Mucosa of descending colon (tissue), 3 donors: ENCODE data around the gene FCN2. TPM values are rescaled to one million over a fixed set of nuclear protein-coding genes. Genes with fewer than 3 reads are reported as not detected.

Experiments
- ATAC-seq: fragments of 200-7000 bp; cut with Tn5 transposase; one replicate; pipeline ENCODE4 v1.9.1; 2020; ENCODE audit warnings: mild to moderate bottlenecking, moderate library complexity
- DNase-seq, 3 donors: peaks; one replicate each; pipeline ENCODE4 v3.0.0-alpha.2; 2020
- H3K36me3 ChIP-seq: fragments of 200-600 bp; one replicate; pipeline ENCODE4 v1.8.0; 2021; ENCODE audit warnings: low read depth, mild to moderate bottlenecking
- H3K4me1 ChIP-seq: fragments of 200-600 bp; one replicate; pipeline ENCODE4 v1.8.0; 2021; ENCODE audit warnings: low read depth, mild to moderate bottlenecking
- H3K4me3 ChIP-seq: fragments of 200-600 bp; one replicate; pipeline ENCODE4 v1.8.0; 2021; ENCODE audit warnings: mild to moderate bottlenecking
- H3K9me3 ChIP-seq: fragments of 200-600 bp; one replicate; pipeline ENCODE4 v1.8.0; 2021; ENCODE audit warnings: mild to moderate bottlenecking
- CTCF ChIP-seq: fragments of 200-600 bp; IDR thresholded peaks from one replicate; pipeline ENCODE4 v1.8.0; 2022; ENCODE audit warnings: antibody characterized with exemption, mild to moderate bottlenecking
- intact Hi-C, 2 donors: fragments of 100-400 bp; cut with DNase I in 1 of 2; cut with micrococcal nuclease in 1 of 2; formaldehyde crosslinking; loops; one replicate each; pipeline versions ENCODE4 v1.11.0 to v1.11.1; 2022; cut with DNase I, micrococcal nuclease
- total RNA-seq, 3 donors: library from RNA; stranded (reverse); fragmentation: NEBNext Ultra II Directional in 2 of 3; extraction: Animal tissue kit (Norgen Biotek cat#: 25700) in 2 of 3; gene quantifications; one replicate each; pipeline versions ENCODE4 v1.2.1 to v1.2.4, GENCODE V29; 2021 to 2023
- donor health status: DM: no; HTN: no; CAD: no; lungs with moderate emphysema.
- donor health status: DM: no; HTN: no; CAD: no.
- donor health status: DM: no; HTN: yes; CAD: no.

The FCN2 gene
- total RNA-seq, 3 donors from 2014 or later, result not detected

- intact Hi-C loops, result no loop called here
- ATAC-seq (no peak), DNase-seq (no peak)
- no peaks in the 10 kb centered on the region for H3K4me1 ChIP-seq
- no peaks in the 10 kb centered on the region for H3K36me3 ChIP-seq
- TF ChIP-seq CTCF, result no peak
- no peaks in the 10 kb centered on the region for H3K9me3 ChIP-seq
- no peak overlapping the region for H3K4me3 ChIP-seq
These were observed 8.1 kb downstream of the FCN2 start for GRCh38 chr9:134888603-134889190.

- no peak for TF ChIP-seq CTCF
These were observed 9.0 kb downstream of the FCN2 start for GRCh38 chr9:134889386-134890154.

GRCh38 chr9:134890155-134890495, 9.5 kb downstream of the FCN2 start:
- Histone ChIP-seq H3K36me3 (no peaks in the 10 kb centered on the region), H3K4me1 (no peaks in the 10 kb centered on the region), H3K4me3 (no peak overlapping the region), H3K9me3 (no peaks in the 10 kb centered on the region)
- TF ChIP-seq CTCF, result no peak
- ATAC-seq (no peak), DNase-seq (no peak)
- intact Hi-C loops, result no loop called here

More at GRCh38 chr9:134889386-134890154, 9.0 kb downstream of the FCN2 start:
- no peaks in the 10 kb centered on the region for H3K4me1 ChIP-seq
- no peaks in the 10 kb centered on the region for H3K36me3 ChIP-seq
- no peak overlapping the region for H3K4me3 ChIP-seq
- intact Hi-C loops, result no loop called here
- ATAC-seq, result no peak
- no peak for DNase-seq
- no peaks in the 10 kb centered on the region for H3K9me3 ChIP-seq

GRCh38 chr9:134891053-134891452, 10.4 kb downstream of the FCN2 start:
- no peaks in the 10 kb centered on the region for H3K9me3 ChIP-seq
- TF ChIP-seq CTCF, result no peak
- intact Hi-C loops, result no loop called here
- DNase-seq (no peak), ATAC-seq (no peak)
- no peaks in the 10 kb centered on the region for H3K36me3 ChIP-seq
- no peak overlapping the region for H3K4me3 ChIP-seq
- H3K4me1 ChIP-seq, result no peaks in the 10 kb centered on the region

- Histone ChIP-seq H3K36me3 (no peaks in the 10 kb centered on the region), H3K9me3 (no peaks in the 10 kb centered on the region), H3K4me1 (no peaks in the 10 kb centered on the region), H3K4me3 (no peak overlapping the region)
- no peak for TF ChIP-seq CTCF
- intact Hi-C loops, result no loop called here
- DNase-seq, result no peak
- ATAC-seq, result no peak
These were observed 11.1 kb downstream of the FCN2 start for GRCh38 chr9:134891713-134892112.
